WERI-Rb-1 (cell line): ENCODE data around the gene ADAMTS13.
A peak's percentile ranks its signal among the peaks of the same experiment; 100 is the strongest.
"Not testable (repeated sequence)": the region's sequence is repeated elsewhere in the genome, so short reads cannot be mapped to it uniquely, and the experiment has no call there.

Source experiments
- DNase-seq: peaks from one replicate; pipeline ENCODE4 v3.0.0-alpha.2; 2020
- H3K27ac ChIP-seq: fragments of 250-450 bp; sonication (Bioruptor Pico); 2 replicates; pipeline ENCODE4 v1.5.1; 2020; ENCODE audit warnings: mild to moderate bottlenecking, moderate library complexity
- H3K27me3 ChIP-seq: fragments of 250-450 bp; sonication (Bioruptor Pico); 2 replicates; pipeline ENCODE4 v1.5.1; 2021; ENCODE audit warnings: mild to moderate bottlenecking, low read depth, moderate library complexity; ENCODE audit not compliant: insufficient read depth, severe bottlenecking
- H3K36me3 ChIP-seq: fragments of 250-450 bp; sonication (Bioruptor Pico); 2 replicates; pipeline ENCODE4 v1.5.1; 2020; ENCODE audit warnings: mild to moderate bottlenecking, moderate library complexity
- H3K4me3 ChIP-seq: 2 replicates; pipeline ENCODE4 v1.5.1; 2011; ENCODE audit warnings: low read depth, mild to moderate bottlenecking, control low read depth, low read length
- H3K9me3 ChIP-seq: fragments of 250-450 bp; sonication (Bioruptor Pico); 2 replicates; pipeline ENCODE4 v1.5.1; 2021; ENCODE audit warnings: mild to moderate bottlenecking, moderate library complexity; ENCODE audit not compliant: severe bottlenecking
- CTCF ChIP-seq: IDR thresholded peaks from 2 replicates; pipeline ENCODE4 v1.5.1; 2011; ENCODE audit warnings: low read depth, mild to moderate bottlenecking, control low read depth, inconsistent platforms, low read length

Gene ADAMTS13

DNA sequence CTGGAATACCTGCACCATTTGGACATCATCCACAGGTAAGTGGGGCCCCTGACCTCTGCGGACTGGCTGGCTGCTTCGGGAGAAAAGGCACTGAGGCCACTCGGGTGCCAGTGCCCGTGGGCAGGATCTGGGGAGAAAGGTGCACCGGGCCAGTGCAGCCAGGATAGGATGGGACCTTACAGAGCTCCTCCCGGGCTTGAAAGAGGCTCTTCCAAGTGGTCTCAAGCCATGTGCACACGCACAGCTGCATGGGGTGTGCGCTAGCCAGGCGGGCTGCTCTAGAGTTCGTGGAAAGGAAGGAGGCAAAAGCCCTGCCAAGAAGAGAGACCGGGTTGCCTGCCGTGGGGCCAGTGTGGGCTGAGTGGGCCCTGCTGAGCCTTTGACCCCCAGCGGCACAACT lies 32.6 kb upstream of the ADAMTS13 start:
- H3K27ac ChIP-seq = no peak overlapping the region
- no peak for DNase-seq
- no peaks in the 10 kb centered on the region for H3K36me3 ChIP-seq
- no peak overlapping the region for H3K4me3 ChIP-seq
- no peaks in the 10 kb centered on the region for H3K27me3 ChIP-seq
- no peaks in the 10 kb centered on the region for H3K9me3 ChIP-seq
- no peak for TF ChIP-seq CTCF

DNA sequence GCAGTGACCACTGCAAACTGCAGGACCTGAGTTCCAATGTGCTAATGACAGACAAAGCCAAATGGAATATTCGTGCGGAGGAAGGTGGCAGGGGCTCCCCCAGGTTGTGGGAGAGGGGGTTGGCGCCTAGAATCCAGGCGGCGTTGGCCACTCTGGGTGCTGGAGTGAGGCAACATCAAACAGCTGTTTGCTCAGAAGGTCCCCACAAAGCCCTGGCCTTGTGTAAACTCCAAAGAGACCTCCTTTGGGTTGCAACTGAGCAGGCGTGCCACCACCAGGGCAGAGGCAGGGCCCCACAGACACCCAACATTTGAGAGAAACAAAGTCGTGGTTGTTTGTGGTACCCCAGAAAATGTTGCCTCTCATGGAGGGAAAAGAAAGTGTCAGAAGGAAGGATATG lies 31.5 kb upstream of the ADAMTS13 start:
- H3K9me3 ChIP-seq = no peaks in the 10 kb centered on the region
- H3K27ac ChIP-seq = no peak overlapping the region
- TF ChIP-seq CTCF = no peak
- no peak for DNase-seq
- H3K27me3 ChIP-seq = no peaks in the 10 kb centered on the region
- no peak overlapping the region for H3K4me3 ChIP-seq
- no peaks in the 10 kb centered on the region for H3K36me3 ChIP-seq

GRCh38 chr9:133391449-133391848 lies 30.7 kb upstream of the ADAMTS13 start:
- H3K27ac ChIP-seq, H3K4me3 ChIP-seq, H3K9me3 ChIP-seq, DNase-seq, H3K36me3 ChIP-seq, H3K27me3 ChIP-seq: not testable (repeated sequence)

DNA sequence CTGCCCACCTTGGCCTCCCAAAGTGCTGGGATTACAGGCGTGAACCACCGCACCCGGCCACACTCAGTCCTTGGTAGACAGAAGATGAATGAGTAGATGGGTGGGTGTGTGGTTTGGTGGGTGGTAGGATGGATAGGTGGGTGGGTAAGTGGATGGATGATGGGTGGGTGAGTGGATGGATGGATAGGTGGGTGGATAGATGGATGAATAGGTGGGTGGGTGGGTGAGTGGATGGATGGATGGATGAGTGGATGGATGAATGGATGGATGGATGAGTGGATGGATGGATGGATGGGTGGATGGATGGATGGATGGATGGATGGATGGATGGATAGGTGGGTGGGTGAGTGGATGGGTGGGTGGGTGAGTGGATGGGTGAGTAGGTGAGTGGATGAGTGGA lies 29.9 kb upstream of the ADAMTS13 start:
- H3K36me3 ChIP-seq, H3K4me3 ChIP-seq, H3K27me3 ChIP-seq, H3K9me3 ChIP-seq, DNase-seq, H3K27ac ChIP-seq: not testable (repeated sequence)

GRCh38 chr9:133393399-133393798 lies 28.8 kb upstream of the ADAMTS13 start:
- Histone ChIP-seq H3K9me3 (no peaks in the 10 kb centered on the region), H3K27me3 (no peaks in the 10 kb centered on the region), H3K4me3 (no peak overlapping the region), H3K36me3 (no peaks in the 10 kb centered on the region), H3K27ac (no peak overlapping the region)
- DNase-seq = no peak
- TF ChIP-seq CTCF = no peak

- H3K9me3 ChIP-seq = no peaks in the 10 kb centered on the region
- no peak for TF ChIP-seq CTCF
- no peak overlapping the region for H3K27ac ChIP-seq
- DNase-seq = no peak
- H3K27me3 ChIP-seq = no peaks in the 10 kb centered on the region
- no peak overlapping the region for H3K4me3 ChIP-seq
- H3K36me3 ChIP-seq = no peaks in the 10 kb centered on the region
Observed at GRCh38 chr9:133394687-133395271, 27.4 kb upstream of the ADAMTS13 start.

GRCh38 chr9:133396952-133397351 lies 25.2 kb upstream of the ADAMTS13 start:
- Histone ChIP-seq H3K4me3 (no peak overlapping the region), H3K27ac (no peak overlapping the region), H3K9me3 (no peaks in the 10 kb centered on the region), H3K27me3 (no peaks in the 10 kb centered on the region), H3K36me3 (no peaks in the 10 kb centered on the region)
- DNase-seq = peak; percentile 78
- peak; percentile 89 for TF ChIP-seq CTCF
